GM18907 (cell line): ENCODE data around the gene GATAD2B.
A peak's percentile ranks its signal among the peaks of the same experiment; 100 is the strongest.
"Not testable (repeated sequence)": the region's sequence is repeated elsewhere in the genome, so short reads cannot be mapped to it uniquely, and the experiment has no call there.

ENCODE experiments used
- ATAC-seq: cut with Tn5 transposase; IDR thresholded peaks from one replicate; pipeline ENCODE4 v1.9.1; 2021; ENCODE audit warnings: mild to moderate bottlenecking, moderate library complexity; ENCODE audit not compliant: unreplicated experiment

GATAD2B gene

DNA sequence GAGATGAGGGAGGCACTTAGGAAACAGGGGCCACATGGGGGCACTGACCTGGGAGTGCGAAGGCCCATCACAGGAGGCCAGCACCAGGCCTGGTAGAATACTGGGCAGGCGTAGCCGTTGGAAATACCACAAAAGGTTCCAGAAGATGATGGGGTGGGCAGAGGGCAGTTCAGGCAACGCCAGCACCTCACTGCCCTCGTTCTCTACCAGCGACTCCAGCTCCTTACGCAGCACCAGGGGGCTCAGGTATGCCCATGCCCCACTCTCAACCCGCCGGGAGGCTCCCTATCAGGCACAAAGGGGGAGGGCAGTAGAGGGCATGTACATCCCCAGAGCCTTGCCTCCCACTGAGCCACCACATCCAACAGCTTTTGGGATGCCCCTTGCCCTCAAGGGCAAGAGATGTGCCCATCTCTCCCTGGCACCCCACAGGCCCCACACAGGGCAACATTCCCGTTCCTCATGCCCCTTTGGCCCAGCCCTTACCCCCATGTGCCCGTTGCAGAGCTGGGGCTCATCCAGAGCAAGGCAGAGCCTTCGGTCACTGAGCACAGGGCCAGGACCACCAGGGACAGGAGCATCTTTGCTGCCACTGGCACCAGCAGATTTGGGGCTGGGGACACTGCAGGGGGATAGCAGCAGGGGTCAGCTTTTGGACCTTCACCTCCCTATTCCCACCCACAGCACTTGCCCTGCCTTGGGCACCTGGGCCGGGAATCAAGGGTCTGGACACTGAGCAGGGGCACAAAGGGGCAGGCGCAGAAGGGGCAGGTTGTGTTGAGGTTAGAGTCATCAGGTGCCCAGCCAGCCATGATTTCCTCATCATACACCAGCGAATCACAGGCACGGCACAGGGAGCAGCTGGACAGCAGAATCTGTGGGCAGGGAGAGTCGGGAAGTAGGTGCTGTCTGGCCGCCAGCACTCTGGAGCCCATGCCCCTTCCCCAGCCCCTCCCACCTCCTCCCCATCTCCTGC lies 9.7 kb upstream of the GATAD2B start:
- ATAC-seq: no peak

DNA sequence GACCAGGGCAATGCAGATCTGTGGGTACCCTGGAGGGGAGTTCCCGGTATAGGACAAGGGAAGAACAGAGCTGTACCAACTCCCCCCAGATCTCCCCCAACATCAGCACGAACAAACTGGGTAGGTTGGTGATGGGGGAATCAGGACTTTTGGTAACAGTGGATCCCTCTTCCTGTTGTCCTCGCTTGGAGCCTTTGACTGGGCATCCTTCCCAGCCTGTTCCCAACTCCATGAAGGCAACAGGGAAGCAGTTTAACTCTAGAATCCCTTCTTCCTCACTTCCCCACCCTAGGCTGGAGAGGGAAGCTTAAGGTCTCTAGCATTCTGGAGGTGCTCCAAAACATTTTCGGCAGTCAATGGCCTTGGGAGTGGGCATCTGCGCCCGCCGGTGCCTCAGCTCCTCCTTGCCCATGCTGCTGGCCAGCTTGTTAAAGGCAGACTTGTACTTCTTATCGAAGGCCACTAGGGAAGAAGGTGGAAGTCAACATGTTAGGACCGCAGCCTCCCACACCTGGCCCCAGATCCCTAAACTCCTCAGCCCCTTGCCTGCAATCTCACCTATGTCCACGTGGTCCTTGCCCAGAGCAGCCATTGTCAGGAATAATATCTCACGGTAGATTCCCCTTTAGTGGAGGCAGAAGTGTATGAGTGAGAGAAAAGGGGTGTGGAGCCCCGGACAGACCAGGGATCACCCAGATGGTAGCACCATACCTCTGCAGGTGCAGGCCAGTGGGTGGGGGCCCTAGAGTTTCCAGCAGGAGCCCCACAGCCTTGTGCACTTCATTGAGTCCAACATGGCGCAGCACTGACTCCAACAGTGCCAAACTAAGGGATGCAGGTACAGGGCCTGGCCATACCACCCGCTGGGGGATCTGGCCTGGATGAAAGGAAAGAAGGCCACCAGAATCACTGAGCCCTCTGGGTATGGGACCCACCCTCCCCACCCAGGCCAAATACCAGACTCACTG lies 7.5 kb upstream of the GATAD2B start:
- no peak for ATAC-seq

DNA sequence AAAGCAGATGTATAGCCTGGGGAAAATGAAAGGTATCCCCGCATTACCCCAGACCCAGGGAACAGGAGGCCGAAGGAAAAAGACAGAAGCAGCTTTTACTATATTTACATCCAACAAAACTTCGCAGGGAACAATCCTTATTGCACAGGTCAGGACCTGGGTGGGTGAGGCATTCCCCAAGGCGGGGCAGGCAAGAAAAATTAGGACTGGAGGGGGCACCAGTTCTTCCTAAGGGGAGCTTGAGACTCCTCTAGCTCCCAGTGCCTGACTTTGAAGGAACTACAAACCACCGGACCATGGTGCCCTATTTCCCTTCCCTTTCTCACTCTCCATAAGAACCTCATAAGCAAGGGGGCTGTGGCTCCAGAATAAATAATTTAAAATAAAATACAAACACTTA lies 6.7 kb upstream of the GATAD2B start:
- ATAC-seq: no peak

DNA sequence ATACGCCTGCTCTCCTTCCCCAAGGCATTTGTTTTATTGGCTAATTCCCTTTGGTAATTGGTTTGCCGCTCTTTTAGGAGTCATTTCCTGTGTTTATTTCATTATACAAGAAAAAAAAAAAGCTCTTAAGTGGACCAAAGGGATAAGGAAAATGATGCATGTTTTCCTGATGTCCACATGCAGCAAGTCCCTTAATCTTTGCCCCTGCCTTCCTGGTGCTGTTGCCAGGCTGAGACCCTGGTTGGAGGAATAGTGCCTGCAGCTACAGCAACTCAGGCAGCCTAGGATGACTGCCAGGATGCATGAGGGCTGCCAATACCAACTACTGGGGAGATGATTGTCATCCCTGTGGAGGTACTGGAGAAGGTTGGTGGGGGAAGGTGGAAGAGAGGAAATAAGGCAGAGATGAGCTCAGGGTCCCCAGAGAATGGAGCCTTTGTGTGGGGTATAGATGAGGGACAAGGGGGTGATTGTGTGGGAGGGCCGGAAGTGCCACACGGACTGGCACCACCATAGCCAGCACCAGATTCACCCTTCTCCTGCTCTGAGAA lies 6.1 kb upstream of the GATAD2B start:
- ATAC-seq: no peak

DNA sequence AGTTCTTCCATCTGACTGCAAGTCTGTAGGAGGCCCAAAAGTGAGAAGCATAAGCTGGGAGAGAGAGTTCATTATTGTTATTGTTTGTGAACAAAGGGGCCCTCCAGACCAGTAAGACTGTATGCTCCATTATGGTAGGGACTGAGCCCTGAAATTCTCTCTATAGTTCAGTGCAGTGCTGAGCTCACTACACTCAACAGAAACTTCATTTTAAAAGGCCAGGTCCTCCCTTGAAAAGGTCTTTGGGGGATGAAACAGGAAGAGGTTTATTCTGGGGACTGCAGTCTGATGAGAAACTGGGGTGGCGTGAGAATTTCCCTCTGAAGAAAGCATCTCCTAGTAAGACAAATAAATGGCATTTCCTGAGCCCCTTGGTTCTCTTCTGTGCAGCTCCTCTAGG lies 5.5 kb upstream of the GATAD2B start:
- ATAC-seq: no peak

DNA sequence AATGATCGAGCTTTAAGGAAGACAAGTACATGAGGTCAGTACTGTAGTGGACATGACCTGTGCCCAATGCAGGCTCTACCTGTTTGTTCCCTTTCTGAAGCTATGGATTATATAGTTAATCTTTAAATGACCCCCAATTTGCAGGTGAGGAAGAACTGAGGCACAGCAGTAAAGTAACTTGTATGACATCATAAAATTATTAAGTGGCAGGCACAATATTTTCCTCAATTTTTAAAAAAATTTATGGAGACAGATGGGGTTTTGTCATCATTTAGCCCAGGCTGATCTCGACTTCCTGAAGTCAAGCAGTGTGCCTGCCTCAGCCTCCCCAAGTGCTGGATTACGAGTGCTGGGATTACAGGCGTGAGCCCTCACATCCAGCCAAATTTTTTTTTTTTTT lies 3.6 kb upstream of the GATAD2B start:
- ATAC-seq: no peak

DNA sequence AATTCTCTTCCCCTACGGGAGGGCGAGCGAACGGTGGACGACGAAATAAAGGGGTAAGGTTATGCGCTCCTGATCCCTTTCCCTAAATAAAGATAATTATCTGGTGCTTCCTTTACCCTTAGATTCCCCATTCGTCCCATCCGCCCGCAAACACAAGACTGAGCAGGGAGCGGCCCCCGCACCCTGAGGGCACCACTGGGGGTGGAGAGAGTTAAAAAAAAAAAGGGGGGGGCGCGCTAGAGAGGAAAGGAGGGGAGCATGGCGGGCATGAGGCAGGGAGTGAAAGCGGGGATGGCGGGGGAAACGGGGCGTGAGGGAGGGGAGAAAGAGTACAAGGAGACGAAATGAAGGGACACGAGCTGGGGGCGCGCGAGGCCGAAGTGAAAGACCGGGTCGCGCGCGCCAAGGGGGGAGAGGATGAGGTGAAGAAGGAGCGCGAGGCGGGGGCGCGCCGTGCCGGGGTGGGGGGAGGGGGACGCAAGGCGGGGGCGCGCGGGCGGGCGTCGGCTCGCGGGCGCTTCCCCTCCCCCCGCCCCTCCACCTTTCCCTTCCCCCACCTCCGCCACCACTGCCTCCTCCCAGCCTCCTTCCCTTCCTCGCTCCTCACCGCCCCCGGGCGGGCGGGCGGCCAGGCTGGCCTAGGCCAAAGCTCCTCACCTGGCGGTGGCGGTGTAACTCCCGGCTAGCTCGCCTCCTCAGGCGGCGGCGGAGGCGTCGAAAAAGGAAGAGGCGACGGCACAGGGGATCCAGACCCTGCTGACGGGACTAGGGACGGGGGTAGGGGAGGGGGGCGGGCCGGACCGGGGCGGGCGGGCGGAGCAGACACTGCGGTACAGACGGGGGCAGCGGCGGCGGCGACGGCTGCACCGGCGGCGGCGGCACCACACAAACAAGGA lies 448 bp downstream of the GATAD2B start:
- ATAC-seq: peak; percentile 44

DNA sequence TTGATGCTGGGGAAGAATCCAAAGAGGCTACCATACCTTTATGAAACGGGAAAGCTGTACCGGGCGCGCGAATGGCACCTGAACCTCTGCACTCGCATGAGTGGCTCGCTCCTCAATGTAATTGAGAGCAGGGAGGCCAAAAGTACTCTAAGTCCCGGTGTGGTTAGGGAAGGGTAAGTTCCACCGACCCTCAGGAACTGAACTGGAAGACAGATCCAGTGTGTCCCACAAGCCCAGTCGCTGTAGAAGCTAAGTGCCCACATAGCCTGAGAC lies 1.0 kb downstream of the GATAD2B start:
- ATAC-seq: no peak

DNA sequence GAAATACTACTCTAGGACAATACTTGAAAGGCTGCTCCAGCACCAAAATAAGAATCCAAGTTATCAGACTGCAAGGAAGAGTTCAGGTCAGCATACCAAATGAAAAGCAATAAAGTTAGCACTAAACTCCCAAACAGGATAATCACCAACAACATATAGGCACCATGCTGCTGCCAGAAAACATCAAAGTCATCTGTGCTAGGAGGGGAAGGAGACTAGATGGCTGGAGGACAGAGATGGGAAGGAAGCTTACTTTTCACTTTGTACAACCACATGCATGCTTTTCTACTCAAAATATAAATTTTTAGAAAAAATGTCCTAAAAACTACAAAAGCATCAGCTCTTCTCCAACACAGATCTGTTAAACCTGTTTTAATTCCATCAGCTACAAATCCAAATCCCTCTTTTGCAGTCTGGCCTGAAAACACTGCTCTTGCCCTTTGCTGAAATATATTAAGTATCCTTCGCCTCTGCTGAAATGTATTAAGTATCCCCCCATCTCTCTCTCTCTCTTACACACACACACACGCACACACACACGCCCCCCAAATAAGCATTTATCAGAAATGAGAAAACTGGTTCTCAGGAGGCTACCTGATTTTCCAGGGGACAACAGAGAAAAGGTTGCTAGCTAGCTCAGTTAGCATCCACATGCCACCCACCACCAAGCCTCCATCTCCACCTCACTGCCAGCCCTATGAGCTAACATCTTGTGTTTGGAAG lies 1.5 kb downstream of the GATAD2B start:
- no peak for ATAC-seq

DNA sequence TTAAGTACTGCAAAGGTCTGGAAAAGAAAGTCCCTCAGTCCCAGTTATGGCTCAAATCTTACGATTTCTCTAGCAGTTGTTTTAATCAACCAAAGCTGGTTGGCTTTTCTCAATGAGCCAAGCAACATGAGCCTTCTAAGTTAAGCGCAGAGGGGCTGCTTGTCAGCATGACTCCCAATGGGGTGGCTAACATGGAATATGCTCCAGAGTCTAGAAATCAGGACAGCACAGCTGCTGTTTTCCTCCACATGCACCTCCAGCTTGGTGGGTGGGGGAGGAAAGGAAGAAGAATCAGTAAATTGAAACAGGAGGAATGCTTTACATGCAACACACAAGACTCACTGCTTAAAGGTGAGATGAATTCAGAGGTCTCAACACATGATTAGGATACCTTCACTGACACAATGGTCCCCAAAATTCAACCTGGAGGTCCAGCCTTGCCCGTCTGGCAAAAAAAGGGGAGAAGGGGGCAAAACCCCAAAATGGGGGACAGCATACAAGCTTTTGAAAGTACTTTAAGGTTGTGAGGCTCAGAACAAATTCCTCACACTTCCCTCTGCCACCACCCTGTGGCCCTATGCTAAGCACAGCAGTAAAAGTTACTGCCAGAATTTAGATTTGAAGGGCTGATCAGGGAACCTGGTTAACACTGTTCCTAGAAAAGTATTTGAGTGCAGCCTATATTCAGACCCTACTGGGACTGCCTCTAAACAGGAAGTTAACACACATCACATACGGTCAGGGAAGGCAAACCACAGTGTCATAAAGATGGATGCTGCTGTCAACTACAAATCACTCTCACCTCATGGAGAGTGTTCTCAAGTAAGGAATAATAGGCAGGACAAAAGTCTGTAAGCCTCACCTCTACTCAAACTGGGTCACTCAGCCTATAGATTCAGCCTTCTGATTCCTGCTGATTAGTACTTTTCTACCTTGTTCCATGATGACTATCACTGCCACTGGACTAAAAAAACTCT lies 2.6 kb downstream of the GATAD2B start:
- ATAC-seq: no peak

DNA sequence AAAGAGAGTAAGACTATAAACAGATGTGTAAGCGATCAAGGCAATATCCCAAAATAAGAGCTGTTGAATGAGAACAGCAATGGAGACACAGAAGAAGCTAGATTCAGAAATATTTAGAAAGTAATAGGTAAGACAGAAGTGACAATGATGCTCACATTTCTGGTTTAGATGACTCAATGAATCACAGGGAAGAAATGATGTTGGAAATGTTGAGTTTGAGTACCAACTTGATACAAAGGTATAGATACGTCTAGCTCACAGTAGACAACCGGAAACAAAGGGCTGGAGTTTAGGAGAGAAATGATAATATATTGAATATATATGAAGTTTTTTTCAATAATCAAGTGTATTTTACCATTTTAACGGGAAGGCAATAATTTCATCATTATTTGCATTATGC lies 6.5 kb downstream of the GATAD2B start:
- ATAC-seq: no peak

DNA sequence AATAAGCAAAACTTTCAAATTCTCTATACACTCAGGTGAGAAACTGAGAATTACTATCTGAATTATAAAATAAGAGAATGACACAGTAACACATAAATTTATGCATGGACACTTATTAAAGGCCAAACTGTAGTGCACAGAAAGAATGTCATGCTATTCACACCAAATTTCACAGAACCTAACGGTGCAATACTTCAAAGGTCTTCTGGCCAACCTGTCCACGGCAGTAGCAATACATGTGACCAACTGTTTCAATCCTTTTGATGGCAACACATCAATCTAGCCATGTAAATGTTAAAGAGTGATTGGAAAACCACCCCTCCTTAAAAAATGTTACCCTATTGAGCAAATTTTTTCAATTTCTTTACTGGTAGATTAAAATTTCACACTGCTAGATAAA lies 10.4 kb downstream of the GATAD2B start:
- no peak for ATAC-seq

DNA sequence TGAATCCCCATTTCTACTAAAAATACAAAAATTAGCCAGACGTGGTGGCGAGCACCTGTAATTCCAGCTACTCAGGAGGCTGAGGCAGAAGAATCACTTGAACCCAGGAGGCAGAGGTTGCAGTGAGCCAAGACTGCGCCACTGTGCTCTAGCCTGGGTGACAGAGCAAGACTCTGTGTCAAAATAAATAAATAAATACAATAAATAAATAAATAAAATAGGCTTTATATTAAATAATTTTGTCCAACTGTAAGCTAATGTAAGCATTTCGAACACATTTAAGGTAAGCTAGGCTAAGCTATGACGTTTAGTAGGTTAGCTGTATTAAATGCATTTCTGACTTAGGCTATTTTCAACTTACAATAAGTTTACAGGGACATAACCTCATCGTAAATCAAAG lies 12.2 kb downstream of the GATAD2B start:
- not testable (repeated sequence) for ATAC-seq

DNA sequence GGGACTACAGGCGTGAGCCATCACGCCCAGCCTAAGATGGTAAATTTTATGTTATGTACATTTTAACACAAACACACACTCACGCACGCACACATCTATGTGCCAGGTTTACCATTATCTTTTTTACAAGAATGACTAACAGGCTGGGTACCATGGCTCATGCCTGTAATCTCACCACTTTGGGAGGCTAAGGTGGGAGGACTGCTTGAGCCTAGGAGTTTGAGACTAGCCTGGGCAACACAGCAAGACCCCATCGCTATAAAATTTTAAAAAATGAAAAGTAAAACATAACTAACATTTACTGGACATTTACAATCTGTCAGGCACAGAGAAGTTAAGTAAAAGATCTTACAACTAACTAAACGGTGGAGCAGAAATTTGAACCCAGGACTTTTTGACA lies 14.7 kb downstream of the GATAD2B start:
- no peak for ATAC-seq

DNA sequence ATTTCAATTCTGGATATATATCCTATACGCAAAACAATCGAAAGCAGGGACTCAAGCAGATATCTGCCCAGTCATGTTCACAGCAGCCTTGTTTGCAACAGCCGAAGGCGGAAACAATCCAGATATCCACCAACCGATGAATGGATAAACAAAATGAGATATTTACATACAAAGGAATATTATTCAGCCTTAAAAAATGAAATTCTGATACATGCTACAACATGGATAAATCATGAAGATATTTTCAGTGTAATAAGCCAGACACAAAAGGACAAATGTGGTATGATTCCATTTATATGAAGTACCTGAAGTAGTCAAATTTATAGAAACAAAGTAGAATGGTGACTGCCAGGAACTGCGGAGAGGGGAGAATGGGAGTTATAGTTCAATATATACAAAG lies 15.6 kb downstream of the GATAD2B start:
- no peak for ATAC-seq

DNA sequence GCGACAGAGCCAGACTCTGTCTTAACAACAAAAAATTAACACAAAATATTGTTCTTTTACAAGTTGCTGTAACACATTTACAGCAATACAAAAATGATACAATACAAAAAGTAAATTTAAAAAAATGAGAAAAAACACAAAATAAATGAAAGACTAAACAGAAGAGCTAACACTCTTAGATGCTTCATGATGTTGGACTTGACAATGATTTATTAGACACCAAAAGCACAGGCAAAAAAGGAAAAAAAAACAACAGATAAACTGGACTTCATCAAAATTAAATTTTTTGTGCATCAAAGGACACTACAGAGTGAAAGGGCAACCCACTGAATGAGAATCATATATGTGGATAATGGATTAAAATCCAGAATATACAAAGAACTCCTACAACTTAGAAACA lies 16.4 kb downstream of the GATAD2B start:
- ATAC-seq: no peak

DNA sequence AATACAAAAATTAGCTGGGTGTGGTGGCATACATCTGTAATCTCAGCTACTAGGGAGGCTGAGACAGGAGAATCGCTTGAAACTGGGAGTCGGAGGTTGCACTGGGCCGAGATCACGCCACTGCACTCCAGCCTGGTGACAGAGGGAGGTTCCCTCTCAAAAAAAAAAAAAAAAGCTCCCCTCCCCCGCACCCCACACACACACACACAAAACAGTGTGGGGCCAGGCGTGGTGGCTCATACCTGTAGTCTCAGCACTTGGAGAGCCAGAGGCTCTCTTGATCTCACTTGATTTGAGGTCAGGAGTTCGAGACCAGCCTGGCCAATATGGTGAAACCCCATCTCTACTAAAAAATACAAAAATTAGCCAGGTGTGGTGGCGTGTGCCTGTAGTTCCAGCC lies 16.9 kb downstream of the GATAD2B start:
- not testable (repeated sequence) for ATAC-seq

DNA sequence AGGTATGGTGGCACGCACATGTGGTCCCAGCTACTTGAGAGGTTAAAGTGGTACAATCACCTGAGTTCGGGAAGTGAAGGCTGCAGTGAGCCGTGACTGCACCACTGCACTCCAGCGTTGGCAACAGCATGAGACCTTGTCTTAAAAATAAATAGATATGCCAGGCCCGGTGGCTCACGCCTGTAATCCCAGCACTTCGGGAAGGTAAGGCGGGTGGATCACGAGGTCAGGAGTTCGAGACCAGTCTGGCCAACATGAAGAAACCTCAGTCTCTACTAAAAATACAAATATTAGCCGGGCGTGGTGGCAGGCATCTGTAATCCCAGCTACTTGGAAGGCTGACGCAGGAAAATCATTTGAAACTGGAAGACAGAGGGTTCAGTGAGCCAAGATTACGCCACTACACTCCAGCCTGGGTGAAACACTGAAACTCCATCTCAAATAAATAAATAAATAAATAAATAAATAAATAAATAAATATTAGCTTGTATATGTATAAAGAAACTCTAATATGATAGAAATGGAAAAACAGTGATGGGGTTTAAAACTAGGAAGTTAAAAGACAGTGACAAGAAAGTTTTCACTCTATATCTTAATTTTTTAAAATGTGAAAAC lies 18.8 kb downstream of the GATAD2B start:
- ATAC-seq: no peak
